Measurements from ENCODE around the gene KISS1R.

KISS1R gene

DNA sequence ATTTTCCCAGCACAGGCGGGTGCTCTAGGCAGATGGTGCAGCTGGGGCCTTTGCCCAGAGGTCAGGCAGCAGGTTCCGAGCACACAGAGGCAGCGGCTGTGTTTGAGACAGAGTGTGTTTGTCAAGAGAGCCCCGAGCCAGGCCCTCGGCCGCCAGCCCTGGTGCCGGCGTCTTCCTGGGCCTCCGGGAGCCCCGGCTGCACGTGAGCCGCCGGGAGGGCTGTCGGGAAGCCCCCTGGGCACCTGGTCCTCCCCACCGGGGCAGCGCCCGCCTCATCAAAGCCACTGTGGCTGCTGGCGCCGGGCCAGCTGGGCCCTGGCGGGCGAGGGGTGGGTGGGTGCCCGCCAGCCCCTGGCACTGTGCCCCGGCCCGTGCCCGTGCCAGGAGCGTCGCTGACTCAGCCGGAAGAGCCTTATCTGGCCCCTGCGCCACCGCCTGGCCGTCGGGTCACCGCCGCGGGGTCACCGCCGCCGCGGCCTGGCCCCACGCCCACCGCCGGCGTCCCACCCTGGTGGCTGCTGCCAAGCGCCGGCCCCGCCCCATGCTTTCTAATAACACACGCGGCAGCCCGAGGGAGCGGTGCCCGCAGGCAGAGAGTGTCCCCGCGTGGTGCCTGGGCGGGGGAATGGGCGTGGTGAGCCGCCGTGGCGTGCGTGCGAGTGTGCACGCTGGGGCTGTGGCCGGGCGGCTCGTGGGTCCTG, 23.6 kb downstream of the KISS1R start:
- DNase-seq = peak; percentile 78

DNA sequence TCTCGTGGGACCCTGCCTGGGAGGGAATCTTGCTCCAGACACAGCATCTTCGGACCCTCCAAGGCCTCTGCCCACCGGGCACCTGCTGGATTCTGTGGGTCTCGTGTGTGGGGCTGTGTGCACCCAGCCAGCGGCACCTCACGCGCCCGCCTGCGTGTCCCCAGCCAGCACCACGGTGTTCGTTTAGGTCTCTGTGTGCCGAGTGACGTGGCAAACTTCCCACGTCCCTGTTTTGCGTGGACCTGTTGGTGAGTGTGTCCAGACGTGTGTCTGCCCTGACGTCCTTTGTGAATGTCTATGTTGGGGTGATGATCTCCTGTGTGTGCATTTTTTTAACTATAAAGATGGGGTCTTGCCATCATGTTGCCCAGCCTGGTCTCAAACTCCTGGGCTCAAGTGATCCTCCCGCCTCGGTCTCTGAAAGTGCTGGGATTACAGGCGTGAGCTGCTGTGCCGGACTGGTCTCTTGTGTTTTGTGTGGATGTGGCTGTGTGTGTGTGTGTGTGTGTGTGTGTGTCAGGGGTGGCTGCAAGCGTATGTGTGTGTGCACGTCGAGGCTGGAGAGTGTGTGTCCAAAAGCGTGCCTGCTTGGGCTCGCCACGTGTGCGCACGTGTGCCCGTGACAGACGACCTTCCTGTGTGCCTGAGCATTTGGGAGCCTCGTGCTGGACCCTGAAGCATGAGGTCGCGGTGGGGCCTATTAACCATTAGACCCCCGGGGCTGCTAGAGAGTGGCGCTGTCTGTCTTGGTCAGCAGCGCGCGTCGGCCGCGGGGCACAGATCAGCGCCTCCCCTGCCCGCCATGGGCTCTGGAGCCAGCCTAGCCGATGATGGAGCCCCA, 24.4 kb downstream of the KISS1R start:
- DNase-seq = no peak

DNA sequence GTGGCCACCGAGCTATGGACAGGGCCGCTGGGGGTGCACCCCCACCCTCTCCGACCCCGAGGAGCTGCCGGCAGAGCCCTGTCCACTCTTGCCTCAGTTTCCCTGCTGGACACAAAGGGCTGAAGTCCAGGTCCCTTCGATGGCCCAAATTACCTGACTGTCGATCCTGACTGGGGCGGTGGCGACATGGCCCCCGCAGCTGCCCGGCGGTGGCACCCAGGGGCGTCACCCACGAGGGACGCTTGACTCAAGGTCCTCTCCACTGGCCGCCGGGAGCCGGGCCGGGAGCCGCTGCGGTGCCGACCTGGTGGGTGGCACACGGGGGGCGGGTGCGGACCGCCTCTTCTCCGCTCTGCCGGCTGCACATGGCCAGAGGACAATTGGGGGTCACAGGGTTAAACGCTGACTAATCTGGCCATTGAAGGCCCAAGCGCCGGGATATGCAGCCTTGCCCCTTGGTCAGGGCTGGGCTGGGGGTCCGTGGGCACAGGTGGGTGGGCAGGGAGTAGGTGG, 25.1 kb downstream of the KISS1R start:
- DNase-seq = no peak

DNA sequence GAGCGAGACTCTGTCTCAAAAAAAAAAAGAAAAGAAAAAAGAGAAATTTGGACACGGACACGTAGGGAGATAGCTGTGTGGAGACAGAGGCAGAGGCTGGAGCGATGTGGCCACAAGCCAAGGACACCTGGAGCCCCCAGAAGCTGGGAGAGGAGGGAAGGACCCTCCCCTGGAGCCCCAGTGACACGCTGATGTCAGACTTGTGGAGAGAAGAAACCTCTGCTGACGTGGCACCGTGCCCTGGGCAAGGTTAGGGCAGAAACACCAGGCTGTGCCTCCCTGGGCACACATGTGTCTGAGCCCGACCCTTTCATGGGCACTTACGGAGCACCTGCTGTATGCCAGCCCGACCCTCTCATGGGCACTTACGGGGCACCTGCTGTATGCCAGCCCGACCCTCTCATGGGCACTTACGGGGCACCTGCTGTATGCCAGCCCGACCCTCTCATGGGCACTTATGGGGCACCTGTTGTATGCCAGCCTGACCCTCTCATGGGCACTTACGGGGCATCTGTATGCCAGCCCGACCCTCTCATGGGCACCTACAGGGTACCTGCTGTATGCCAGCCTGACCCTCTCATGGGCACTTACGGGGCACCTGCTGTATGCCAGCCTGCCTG, 26.5 kb downstream of the KISS1R start:
- no peak for DNase-seq

DNA sequence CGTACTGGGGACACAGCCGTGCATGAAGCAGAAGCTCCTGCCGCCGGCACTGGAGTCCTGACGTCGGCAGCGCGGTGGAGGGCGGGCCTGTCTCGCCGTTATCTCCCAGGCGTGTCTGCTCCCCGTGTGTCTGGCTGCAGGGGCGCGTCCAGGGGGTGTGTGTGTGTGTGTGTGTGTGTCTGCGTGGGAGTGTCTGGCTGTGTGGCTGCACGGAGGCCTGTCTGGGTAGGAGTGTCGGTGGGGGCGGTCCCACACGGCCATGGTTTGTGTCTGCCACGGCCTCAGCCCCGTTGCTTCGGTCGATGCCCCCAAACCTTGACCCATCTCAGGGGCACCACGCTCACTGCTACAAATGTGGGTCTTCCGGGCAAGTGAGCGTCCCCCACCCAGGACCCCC, 27.0 kb downstream of the KISS1R start:
- no peak for DNase-seq

DNA sequence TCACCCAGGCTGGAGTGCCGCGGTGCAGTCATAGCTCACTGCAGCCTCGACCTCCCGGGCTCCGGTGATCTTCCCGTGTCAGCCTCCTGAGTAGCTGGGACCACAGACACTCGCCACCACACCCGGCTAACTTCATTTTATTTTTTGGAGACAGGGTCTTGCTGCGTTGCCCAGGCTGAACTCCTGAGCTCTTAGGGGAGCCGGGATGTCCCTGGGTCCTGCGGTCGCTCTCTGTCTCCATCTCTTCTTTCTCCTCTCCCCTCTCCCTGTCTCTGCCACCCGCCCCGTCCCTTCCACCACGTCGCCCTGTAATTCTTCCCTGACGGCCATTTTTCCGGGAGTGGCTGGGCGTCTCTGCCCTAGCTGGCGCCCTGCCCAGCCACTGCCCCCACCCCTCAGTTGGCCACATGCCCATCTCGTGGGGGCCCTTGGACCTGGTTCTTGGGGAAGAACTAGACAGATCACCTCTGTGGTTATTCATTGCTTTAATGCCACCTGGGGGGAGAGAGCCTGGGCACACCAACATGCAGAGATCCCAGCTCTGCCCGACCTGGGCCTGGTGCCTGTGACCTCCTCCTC, 27.6 kb downstream of the KISS1R start:
- DNase-seq = no peak

DNA sequence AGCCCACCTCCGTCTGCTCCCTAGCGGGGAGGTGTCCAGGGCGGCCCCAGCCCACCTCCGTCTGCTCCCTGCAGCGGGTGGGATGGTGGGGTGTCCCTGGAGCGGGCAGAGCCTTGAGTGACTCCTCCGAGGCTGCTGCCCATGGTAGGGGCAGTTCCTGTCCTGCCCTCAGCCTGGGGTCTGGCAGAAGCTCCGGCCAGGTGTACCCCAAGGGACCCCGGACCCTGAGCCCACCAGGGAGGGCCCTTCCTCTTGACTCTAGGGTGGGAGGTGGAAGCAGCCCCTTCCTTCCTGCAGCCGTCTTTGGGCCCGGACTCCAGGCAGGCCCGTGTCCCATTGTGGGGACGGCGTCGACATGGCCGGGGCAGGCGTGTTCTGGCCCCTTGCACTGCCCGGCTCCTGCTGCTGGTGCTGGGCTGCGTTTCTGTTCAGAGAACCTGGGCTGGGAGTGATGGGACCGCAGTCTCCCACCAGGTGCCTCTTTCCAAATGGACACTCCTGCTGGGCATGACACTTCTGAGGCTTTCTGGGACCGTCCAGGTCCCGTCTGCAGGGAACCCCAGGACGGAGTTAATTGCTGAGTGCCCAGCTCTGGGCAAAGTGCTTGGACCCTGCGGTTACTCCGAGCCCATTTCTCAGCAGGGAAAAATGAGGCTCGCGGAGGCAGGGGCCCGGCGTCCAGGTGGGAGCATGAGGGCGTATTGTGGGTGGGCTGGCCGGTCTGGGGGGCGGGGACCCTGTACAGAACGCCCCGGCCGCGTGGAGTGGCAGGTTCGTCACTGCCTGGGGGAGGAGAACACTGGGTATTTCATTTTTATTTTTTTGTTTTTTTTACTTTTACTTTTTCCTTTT, 28.5 kb downstream of the KISS1R start:
- no peak for DNase-seq

DNA sequence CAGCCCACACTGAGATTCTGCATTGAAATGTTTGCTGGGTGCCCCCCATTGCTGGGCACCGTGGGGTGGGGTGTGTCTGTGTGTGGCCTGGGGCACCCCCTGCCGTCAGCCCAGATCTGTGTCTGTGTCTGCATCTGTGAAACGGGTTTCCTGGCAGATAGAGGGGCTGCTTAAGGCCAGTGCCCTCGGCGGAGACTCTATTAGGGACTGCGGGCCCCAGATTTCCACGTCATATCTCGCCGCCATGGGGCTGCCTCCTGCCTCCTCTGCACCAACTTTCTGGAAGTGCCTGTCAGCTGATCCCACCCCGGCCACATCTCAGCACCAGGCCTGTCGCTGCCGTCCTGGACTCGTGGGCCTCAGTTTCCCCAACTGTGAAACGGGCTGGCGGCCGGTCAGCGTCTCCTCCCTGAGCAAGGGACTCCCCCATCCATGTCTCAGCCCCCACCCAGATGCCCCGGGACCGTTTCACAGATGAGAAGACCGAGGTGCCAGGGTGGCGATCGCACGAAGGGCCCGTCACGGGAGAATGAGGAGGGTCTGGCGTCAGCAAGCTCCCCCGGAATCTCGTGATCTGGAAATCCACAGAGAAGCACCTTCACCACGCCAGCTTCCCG, 30.1 kb downstream of the KISS1R start:
- DNase-seq = no peak

DNA sequence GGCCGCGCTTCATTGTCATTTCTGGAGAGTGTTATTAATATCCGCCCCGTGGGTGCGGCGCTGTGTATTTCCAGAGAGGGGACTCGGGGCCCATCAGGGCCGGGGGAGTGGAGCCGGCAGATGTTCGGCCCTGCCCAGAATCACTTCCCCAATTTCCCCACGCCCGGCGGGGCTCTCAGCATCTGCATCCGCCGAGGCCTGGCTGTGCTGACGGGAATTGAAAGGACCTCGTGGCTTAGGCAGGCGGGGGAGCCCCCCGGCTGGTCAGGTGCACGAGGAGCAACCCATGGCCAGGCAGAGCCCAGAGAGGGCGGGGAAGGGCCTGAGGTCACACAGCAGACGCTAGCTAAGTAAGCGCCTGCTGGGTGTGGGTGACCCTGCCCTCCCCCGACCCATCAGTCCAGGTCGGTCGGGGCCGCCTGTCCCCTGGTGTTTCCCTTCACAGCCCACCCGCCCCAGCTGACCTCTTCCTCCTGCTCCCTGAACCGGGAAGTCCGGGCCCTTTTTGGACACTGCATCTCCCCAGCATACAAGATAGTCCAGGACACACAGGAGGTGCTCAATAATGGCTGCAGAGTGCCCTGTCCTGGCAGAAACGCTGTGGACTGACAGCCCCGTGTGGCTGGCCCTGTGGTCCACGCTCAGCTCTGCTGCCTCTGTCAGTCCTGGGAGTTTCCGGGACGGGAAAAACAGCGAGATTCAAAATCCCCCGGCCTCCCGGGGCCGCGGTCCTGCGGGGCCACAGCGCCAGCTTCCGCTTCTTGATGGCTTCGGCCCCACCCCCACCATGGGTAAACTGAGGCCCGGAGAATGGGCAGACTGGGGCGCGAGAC, 30.8 kb downstream of the KISS1R start:
- DNase-seq = no peak

DNA sequence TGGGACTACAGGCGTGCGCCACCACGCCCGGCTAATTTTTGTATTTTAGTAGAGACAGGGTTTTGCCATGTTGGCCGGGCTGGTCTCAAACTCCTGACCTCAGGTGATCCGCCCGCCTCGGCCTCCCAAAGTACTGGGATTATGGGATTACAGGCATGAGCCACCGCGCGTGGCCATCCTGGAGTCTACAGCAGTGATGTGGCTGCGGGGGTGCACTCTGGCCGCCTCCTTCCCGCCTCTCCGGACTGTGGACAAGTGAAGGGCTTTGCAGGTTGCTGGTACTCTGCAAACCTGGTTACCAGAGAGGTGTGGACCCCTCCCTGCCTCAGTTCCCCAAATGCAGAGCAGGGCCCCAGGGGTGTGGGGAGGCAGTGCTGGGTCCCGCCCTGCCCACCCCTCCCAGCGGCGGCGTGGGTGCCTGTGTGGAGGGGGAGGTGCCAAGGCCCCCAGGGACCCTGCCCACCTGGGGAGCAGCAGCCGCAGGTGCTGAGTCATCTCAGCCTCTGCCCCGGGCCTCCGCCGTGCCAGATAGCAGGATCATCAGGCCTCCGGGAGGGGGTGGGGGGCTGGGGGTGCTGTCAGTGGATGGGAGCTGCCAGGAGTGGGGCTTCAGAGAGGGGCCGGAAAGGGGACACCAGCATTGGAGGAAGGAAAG, 31.8 kb downstream of the KISS1R start:
- DNase-seq = no peak

DNA sequence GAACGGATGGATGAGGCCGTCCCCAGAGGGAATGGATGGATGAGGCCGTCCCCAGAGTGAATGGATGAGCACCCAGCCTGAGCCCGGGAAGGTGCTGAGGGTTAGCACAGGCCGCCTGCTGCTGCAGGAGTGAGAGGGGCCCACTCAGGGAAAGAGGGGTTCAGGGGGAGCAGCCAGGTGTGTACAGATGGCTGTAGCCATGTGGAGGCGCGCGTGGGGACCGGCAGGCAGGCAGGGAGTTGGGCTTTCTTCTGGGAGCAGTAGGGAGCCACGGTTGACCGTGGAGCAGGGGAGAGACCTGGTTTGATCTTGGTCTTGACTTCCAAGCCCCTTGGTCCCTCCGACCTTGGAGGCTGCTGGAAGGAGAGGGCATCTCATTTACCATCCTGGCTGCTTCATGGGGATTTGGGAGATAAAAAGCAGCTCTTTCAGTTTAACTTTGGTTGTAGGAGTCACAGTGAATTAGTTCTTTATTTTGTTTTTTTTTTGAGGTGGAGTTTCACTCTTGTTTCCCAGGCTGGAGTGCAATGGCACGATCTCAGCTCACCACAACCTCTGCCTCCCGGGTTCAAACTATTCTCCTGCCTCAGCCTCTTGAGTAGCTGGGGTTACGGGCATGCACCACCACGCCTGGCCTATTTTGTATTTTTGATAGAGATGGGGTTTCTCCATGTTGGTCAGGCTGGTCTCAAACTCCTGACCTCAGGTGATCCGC, 33.4 kb downstream of the KISS1R start:
- no peak for DNase-seq

DNA sequence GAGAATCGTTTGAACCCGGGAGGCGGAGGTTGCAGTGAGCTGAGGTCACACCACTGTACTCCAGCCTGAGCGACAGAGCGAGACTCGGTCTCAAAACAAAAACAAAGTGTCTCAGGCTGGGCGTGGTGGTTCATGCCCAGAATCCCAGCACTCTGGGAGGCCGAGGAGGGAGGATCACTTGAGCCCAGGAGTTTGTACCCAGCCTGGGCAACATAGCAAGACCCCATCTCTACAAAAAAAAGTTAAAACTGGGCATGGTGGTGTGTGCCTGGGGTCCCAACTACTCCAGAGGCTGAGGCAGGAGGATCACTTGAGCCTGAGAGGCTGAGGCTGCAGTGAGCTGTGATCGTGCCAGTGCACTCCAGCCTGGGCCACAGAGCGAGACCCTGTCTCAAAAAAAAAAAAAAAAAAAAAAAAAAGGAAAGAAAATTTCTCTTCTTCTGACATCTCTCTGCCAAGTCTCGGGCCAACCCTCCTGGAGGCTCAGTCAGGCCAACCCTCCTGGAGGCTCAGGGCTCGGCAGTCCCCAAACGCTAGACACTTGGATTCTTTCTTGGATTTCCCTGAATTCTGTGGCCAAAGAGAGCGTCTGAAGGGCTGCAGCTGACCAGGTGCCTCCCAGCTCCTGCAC, 35.0 kb downstream of the KISS1R start:
- DNase-seq = no peak

DNA sequence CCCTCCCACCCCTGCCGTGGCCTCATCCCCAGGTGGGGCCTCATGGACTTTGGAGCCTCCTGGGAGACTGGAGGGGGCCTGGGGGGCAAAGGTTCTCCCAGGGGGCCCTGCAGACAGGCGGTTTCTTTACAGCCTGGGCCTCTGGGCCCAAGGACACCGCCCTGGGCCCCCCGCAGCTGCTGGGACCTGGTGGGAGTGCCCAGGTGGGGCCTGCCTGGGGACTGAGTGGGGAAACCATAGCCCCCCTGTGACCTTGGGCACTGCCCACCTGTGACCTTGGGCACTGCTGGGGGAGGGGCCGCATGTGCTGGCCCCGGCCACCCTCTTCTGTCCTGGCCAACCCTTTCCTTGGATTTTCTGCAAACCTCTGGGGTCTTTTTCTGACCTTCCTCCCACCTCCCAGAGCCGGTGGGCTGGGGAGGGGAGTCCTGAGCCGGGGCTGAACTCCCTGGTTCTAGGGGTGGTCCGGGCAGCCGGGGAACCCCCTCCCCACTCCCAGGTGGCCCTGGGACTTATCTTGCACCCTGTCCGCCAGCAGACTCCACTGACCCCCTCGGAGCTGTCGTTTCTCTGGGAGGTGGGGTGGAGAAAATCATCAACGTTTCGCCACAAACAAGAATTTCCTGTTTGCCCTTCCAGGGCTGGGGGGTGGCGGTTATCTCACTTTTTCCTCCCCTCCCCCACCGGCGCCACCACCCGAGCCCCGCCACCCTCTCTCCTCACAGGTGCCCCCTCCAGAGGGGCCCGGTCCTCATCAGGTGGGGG, 35.7 kb downstream of the KISS1R start:
- DNase-seq = peak; percentile 22

DNA sequence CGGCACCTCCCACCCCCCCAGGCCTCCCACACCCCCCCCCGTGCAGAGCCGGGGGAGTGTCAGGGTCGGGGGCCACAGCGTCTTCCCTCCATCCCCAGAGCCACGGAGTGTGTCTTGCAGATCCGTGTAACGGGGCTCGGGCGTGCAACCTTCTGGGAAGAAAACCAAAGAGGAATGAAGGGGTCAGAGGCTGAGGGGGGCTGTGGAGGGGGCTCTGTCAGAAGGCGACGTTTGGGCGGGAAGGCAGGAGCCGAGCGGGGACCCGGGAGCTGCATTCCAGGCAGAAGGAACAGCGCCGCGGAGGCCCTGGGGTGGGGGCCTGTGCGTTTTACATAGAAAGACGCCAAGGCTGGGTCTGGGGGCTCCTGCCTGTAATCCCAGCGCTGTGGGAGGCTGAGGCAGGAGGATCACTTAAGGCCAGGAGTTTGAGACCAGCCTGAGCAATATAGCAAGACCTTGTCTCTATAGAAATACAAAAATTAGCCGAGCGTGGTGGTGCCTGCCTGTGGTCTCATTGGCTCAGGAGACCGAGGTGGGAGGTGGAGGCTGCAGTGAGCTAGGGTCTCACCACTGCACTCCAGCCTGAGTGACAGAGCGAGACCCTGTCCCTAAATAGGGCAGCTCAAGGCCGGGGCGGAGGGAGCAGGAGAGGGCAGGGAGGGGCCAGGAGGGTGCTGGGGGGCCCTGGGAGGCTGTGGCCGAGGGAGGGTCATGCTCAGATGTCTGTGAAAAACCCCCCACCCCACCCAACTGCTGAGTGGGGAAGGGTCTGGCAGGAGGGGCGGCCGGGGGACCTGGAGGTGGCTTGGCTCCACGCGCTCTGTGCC, 36.5 kb downstream of the KISS1R start:
- DNase-seq = no peak

DNA sequence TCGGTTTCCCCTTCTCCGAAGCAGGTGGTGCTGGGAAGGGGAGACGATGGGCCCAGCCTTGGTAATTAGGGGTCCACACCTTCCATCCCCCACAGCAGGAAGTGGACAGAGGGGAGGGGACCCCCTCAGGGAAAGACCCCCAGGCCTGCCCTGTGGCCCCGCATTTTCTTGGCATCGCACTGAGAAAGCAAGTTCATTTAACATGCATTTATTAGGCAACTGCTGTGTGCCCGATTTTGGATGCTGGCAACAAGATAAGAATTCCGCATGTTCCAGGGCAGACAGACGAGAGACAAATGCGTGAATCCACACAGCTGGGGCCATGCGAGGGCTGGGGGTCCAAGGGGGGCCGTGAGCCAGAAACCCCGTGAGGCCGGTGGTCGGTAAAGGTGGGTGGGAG, 37.1 kb downstream of the KISS1R start:
- DNase-seq = no peak

DNA sequence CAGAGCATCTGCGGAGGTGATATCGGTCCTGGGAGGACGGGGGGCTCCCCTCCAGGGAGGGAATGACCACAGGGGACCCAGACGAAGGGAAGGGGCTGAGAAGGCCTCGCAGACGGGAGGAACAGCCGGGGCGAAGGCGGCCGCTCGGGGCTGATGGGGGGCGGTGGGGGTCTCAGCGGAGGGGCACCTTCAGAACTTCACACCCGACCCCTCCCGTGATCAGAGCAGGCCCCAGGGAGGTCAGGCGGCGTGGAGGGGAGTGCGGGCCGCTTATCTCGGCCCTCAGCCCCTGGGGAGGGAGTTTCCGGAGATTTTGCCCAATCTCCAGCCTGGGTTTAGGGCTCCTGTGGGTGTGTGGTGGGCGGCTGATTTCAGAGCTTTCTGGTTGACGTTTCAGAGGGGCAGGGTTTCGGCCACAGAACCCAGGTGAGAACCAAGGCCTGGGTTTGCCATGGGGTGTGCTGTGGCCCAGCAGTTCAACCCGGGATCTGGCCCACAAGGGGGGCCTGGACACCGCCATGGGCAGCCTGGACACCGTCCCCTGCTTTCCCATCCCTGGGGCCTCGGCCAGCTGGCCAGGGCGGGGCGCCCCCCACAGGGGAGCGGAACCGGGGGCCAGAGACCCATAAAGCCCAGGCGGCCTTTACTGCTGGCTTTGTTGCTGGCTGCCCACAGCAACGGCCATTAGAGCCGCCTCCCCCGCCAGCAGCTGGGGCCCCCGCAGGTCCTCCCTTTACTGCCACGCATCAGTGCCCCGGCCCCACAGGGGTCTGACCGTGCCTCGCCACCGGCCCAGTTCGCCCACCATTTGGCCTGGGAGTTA, 37.8 kb downstream of the KISS1R start:
- DNase-seq = no peak
